ENCODE results near the gene TNNC1. TPM values are rescaled to one million over a fixed set of nuclear protein-coding genes. Genes with fewer than 3 reads are reported as not detected.

Gene TNNC1
- total and polyA plus RNA-seq, 2 of the 13 experiments (the other 11 are each of a cell fraction or from before 2014, with no cell fraction given) = 11.8 to 36.4 TPM

DNA sequence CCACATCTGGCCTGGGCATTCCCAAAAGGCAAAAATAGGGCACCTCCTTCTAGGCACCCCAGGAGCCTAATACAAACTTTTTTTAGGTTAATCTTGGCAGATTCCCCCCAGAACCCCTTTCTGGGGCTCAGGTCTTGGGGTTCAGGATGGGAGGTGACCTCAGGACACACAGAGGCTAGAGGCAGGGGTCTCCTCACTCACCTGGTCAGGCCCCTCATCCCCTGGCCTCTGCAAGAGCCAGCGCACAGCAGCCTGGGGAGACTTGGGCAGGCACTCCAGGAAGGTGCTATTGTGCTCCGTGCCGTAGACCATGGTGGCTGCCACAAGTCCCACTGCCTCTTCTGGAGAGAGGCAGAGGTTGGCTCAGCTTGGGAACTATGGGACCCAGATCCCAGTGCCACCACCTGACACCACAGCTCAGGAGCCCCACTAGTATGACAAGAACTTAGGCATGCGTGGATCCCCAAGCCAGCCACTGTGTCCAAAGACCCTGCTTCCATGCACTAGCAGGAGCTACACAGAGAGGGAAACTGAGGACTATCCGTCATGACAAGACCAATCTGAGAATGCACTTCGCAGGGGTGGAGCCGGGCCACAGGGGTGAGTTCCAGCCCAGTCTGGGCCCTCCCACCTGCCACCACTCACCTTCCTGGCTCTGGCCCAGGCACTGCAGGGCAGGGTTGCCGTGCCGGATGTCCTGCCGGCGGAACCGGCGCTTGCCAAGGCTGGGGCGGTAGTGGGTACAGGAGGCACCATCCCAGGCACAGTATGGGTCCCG is 16.3 kb downstream of the TNNC1 start:
- Histone ChIP-seq H3K4me3 (replicated peaks in 1 of 3; ENCODE audit: insufficient read depth in 1 of 3, low read depth in 2 of 3, low read length in 3 of 3) (no peak overlapping the region), H3K79me2 (ENCODE audit: insufficient read depth, low read length) (no peaks in the 10 kb centered on the region), H3K36me3 (replicated peaks in 1 of 2; ENCODE audit: control insufficient read depth in 1 of 2, insufficient read depth in 2 of 2, low read length in 2 of 2) (peaks cover 3 to 7% of the 10 kb centered on the region in 2 experiments; a peak in 2 of 5 replicates), H3K9ac (ENCODE audit: insufficient read depth, low read depth, low read length) (no peak overlapping the region), H3K27me3 (ENCODE audit: control insufficient read depth in 1 of 2, insufficient read depth in 2 of 2, low read length in 2 of 2) (no peaks in the 10 kb centered on the region), H2AFZ (ENCODE audit: low read length) (no peak overlapping the region), H3K27ac (ENCODE audit: extremely low read length, insufficient read depth, low read length) (no peak overlapping the region), H4K20me1 (ENCODE audit: insufficient read depth, low read length) (no peaks in the 10 kb centered on the region), H3K9me3 (ENCODE audit: low read length) (no peaks in the 10 kb centered on the region), H3K4me1 (ENCODE audit: insufficient read depth, low read length) (peaks cover 20% of the 10 kb centered on the region), H3K4me2 (ENCODE audit: low read depth, low read length) (no peak overlapping the region)
- FAIRE-seq = no peak
- CTCF ChIA-PET (ENCODE audit: low intra/inter-chr PET ratio, low total read pairs) = no interaction called here
- no peak for ATAC-seq
- DNase-seq (ENCODE audit: low spot score) = no peak
- intact Hi-C loops (cut with micrococcal nuclease; ENCODE audit: unreplicated experiment) = no loop called here
- POLR2A ChIA-PET = no interaction called here
- BruUV-seq (replicated peaks) = no TSS peak
- in situ Hi-C loops (cut with HindIII; ENCODE audit: extremely low pct_ligation_motif_present, low pct_unique_long_range_greater_than_20kb) = no loop called here
- TF ChIP-seq PRPF4 (IDR thresholded peaks at IDR 0.05; ENCODE audit: low read depth, low read length, poor library complexity, severe bottlenecking) = no peak
- TF ChIP-seq ZNF7 (CRISPR knock-in tag; IDR thresholded peaks at IDR 0.05) = no peak
- TF ChIP-seq GPN1 (CRISPR knock-in tag; IDR thresholded peaks at IDR 0.05; ENCODE audit: borderline replicate concordance) = no peak
- TF ChIP-seq RFX5 (IDR thresholded peaks at IDR 0.05; ENCODE audit: low read depth, low read length) = no peak
- TF ChIP-seq HES4 (CRISPR knock-in tag; IDR thresholded peaks at IDR 0.05; ENCODE audit: borderline replicate concordance) = no peak
- WGBS (ENCODE audit: low lambda C conversion rate) = no CpG with 5 or more reads among the region's 15 CpGs

- Histone ChIP-seq H3K27me3 (ENCODE audit: control insufficient read depth in 1 of 2, insufficient read depth in 2 of 2, low read length in 2 of 2) (no peaks in the 10 kb centered on the region), H3K4me1 (ENCODE audit: insufficient read depth, low read length) (peaks cover 24% of the 10 kb centered on the region), H3K9me3 (ENCODE audit: low read length) (no peaks in the 10 kb centered on the region), H3K4me2 (ENCODE audit: low read depth, low read length) (no peak overlapping the region), H3K9ac (ENCODE audit: insufficient read depth, low read depth, low read length) (no peak overlapping the region), H3K27ac (ENCODE audit: extremely low read length, insufficient read depth, low read length) (no peak overlapping the region), H3K4me3 (replicated peaks in 1 of 3; ENCODE audit: insufficient read depth in 1 of 3, low read depth in 2 of 3, low read length in 3 of 3) (no peak overlapping the region), H2AFZ (ENCODE audit: low read length) (no peak overlapping the region), H3K36me3 (replicated peaks in 1 of 2; ENCODE audit: control insufficient read depth in 1 of 2, insufficient read depth in 2 of 2, low read length in 2 of 2) (peaks cover 3 to 7% of the 10 kb centered on the region in 2 experiments; a peak in 2 of 5 replicates), H3K79me2 (ENCODE audit: insufficient read depth, low read length) (no peaks in the 10 kb centered on the region), H4K20me1 (ENCODE audit: insufficient read depth, low read length) (no peaks in the 10 kb centered on the region)
- intact Hi-C loops (cut with micrococcal nuclease; ENCODE audit: unreplicated experiment) = no loop called here
- WGBS (ENCODE audit: low lambda C conversion rate) = 97% methylated on average over 9 of the region's 13 CpGs
- CTCF ChIA-PET (ENCODE audit: low intra/inter-chr PET ratio, low total read pairs) = no interaction called here
- ATAC-seq = no peak
- POLR2A ChIA-PET = interaction anchor here (2.8 kb wide), 1 partner anchor 9 kb away, joined by 11 read pairs; the partner anchor contains the start of gene SEMA3G
- no peak for DNase-seq (ENCODE audit: low spot score)
- no peak for FAIRE-seq
- in situ Hi-C loops (cut with HindIII; ENCODE audit: extremely low pct_ligation_motif_present, low pct_unique_long_range_greater_than_20kb) = no loop called here
- no TSS peak for BruUV-seq (replicated peaks)
- TF ChIP-seq KDM2A (CRISPR knock-in tag; IDR thresholded peaks at IDR 0.05; ENCODE audit: borderline replicate concordance, low read depth) = no peak
- TF ChIP-seq, protein P1, sequence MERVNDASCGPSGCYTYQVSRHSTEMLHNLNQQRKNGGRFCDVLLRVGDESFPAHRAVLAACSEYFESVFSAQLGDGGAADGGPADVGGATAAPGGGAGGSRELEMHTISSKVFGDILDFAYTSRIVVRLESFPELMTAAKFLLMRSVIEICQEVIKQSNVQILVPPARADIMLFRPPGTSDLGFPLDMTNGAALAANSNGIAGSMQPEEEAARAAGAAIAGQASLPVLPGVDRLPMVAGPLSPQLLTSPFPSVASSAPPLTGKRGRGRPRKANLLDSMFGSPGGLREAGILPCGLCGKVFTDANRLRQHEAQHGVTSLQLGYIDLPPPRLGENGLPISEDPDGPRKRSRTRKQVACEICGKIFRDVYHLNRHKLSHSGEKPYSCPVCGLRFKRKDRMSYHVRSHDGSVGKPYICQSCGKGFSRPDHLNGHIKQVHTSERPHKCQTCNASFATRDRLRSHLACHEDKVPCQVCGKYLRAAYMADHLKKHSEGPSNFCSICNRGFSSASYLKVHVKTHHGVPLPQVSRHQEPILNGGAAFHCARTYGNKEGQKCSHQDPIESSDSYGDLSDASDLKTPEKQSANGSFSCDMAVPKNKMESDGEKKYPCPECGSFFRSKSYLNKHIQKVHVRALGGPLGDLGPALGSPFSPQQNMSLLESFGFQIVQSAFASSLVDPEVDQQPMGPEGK (CRISPR knock-in tag; IDR thresholded peaks at IDR 0.05) = no peak
- TF ChIP-seq NCOA5 (CRISPR knock-in tag; IDR thresholded peaks at IDR 0.05) = no peak
- no peak for TF ChIP-seq RBAK (CRISPR knock-in tag; IDR thresholded peaks at IDR 0.05)
- no peak for TF ChIP-seq HIVEP1 (CRISPR knock-in tag; IDR thresholded peaks at IDR 0.05)
- TF ChIP-seq, protein P2, sequence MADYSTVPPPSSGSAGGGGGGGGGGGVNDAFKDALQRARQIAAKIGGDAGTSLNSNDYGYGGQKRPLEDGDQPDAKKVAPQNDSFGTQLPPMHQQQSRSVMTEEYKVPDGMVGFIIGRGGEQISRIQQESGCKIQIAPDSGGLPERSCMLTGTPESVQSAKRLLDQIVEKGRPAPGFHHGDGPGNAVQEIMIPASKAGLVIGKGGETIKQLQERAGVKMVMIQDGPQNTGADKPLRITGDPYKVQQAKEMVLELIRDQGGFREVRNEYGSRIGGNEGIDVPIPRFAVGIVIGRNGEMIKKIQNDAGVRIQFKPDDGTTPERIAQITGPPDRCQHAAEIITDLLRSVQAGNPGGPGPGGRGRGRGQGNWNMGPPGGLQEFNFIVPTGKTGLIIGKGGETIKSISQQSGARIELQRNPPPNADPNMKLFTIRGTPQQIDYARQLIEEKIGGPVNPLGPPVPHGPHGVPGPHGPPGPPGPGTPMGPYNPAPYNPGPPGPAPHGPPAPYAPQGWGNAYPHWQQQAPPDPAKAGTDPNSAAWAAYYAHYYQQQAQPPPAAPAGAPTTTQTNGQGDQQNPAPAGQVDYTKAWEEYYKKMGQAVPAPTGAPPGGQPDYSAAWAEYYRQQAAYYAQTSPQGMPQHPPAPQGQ (CRISPR knock-in tag; IDR thresholded peaks at IDR 0.05; ENCODE audit: borderline replicate concordance) = no peak
- no peak for TF ChIP-seq GABPB1 (CRISPR knock-in tag; IDR thresholded peaks at IDR 0.05)
- no peak for TF ChIP-seq ZNF891 (CRISPR knock-in tag; IDR thresholded peaks at IDR 0.05)
These were observed 17.2 kb downstream of the TNNC1 start for GRCh38 chr3:52436500-52437149.

All from HepG2 (cell line).